Gastroesophageal sphincter (tissue), 4 donors: ENCODE data around the gene GRIK2. TPM values are rescaled to one million over a fixed set of nuclear protein-coding genes. Genes with fewer than 3 reads are reported as not detected.

Source experiments
- ATAC-seq: fragments of 150-250 bp; one replicate; pipeline ENCODE4 v1.9.1; 2016; ENCODE audit warnings: mild to moderate bottlenecking, moderate library complexity
- H3K27ac ChIP-seq, 4 donors: fragments of 200-600 bp; sonication (generic) in 3 of 4; 1 replicate in 3 of 4; 2 replicates in 1 of 4; pipeline ENCODE4 v1.5.1; 2016 to 2019
- H3K27me3 ChIP-seq: fragments of 200-600 bp; sonication (generic); one replicate; pipeline ENCODE4 v1.5.1; 2019
- H3K36me3 ChIP-seq, 2 donors: fragments of 200-600 bp; sonication (generic); one replicate each; pipeline ENCODE4 v1.5.1; 2019; ENCODE audit warnings: control low read depth in 1 of 2
- H3K4me1 ChIP-seq, 3 donors: fragments of 200-600 bp; sonication (generic); 1 replicate in 2 of 3; 2 replicates in 1 of 3; pipeline ENCODE4 v1.5.1; 2016 to 2019; ENCODE audit warnings: control low read depth in 2 of 3
- H3K4me3 ChIP-seq, 2 donors: fragments of 200-600 bp; sonication (generic); one replicate each; pipeline ENCODE4 v1.5.1; 2019; ENCODE audit warnings: mild to moderate bottlenecking in 1 of 2, moderate library complexity in 1 of 2
- H3K9me3 ChIP-seq, 3 donors: fragments of 200-600 bp; sonication (generic); one replicate each; pipeline ENCODE4 v1.5.1; 2017 to 2019; ENCODE audit warnings: control low read depth in 2 of 3
- EP300 ChIP-seq: sonication (generic); formaldehyde crosslinking; IDR thresholded peaks from one replicate; pipeline ENCODE4 v1.6.1; 2017; ENCODE audit warnings: antibody characterized with exemption, mild to moderate bottlenecking
- POLR2A ChIP-seq, 2 donors: fragments of 450-650 bp; IDR thresholded peaks; one replicate each; pipeline ENCODE4 v1.6.1; 2017; ENCODE audit warnings: antibody characterized with exemption in 2 of 2, mild to moderate bottlenecking in 2 of 2, moderate library complexity in 1 of 2
- POLR2AphosphoS5 ChIP-seq: sonication (generic); formaldehyde crosslinking; IDR thresholded peaks from one replicate; pipeline ENCODE4 v1.6.1; 2017; ENCODE audit warnings: antibody characterized with exemption
- WGBS, 2 donors: methylation state at CpG; one replicate each; pipeline ENCODE4 v1.1.5; 2018; ENCODE audit warnings: low coverage in 1 of 2; 5-methylcytosine and 5-hydroxymethylcytosine counted together
- total RNA-seq, 4 donors: library from RNA; depleted of rRNA; stranded (reverse); fragments of >200 nt; gene quantifications; one replicate each; pipeline ENCODE4 v1.1.0, GENCODE V29; 2016
- TF ChIP-seq, protein P1 (sequence below), 4 experiments: fragments of 200-600 bp in 2 of 4; fragments of 450-650 bp in 2 of 4; sonication (generic) in 1 of 4; IDR thresholded peaks; one replicate each; pipeline ENCODE4 v1.5.1; 2017 to 2019; ENCODE audit warnings: antibody characterized with exemption in 4 of 4, mild to moderate bottlenecking in 2 of 4, moderate library complexity in 2 of 4

The GRIK2 gene
- total RNA-seq, 4 donors from 2014 or later: 0.82 to 2.2 (median 1.0) TPM

- no peak for ATAC-seq
- TF ChIP-seq, protein P1, sequence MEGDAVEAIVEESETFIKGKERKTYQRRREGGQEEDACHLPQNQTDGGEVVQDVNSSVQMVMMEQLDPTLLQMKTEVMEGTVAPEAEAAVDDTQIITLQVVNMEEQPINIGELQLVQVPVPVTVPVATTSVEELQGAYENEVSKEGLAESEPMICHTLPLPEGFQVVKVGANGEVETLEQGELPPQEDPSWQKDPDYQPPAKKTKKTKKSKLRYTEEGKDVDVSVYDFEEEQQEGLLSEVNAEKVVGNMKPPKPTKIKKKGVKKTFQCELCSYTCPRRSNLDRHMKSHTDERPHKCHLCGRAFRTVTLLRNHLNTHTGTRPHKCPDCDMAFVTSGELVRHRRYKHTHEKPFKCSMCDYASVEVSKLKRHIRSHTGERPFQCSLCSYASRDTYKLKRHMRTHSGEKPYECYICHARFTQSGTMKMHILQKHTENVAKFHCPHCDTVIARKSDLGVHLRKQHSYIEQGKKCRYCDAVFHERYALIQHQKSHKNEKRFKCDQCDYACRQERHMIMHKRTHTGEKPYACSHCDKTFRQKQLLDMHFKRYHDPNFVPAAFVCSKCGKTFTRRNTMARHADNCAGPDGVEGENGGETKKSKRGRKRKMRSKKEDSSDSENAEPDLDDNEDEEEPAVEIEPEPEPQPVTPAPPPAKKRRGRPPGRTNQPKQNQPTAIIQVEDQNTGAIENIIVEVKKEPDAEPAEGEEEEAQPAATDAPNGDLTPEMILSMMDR (IDR thresholded peaks at IDR 0.05): no peak
- TF ChIP-seq POLR2AphosphoS5 (no peak), POLR2A (IDR thresholded peaks at IDR 0.05) (no peak), EP300 (no peak)
- Histone ChIP-seq H3K9me3 (no peaks in the 10 kb centered on the region), H3K27ac (no peak overlapping the region), H3K27me3 (no peaks in the 10 kb centered on the region), H3K4me3 (no peak overlapping the region), H3K36me3 (no peaks in the 10 kb centered on the region), H3K4me1 (peaks cover 0 to 6% (median 0%) of the 10 kb centered on the region in 3 donors)
- 78 to 100% methylated on average over 1 of the region's 1 CpG for WGBS, 2 donors
These were observed 329.0 kb downstream of the GRIK2 start for GRCh38 chr6:101722471-101722870.

GRCh38 chr6:101722991-101723579, 329.6 kb downstream of the GRIK2 start:
- peak; percentile 58 for ATAC-seq

GRCh38 chr6:101728388-101728787, 334.9 kb downstream of the GRIK2 start:
- no peaks in the 10 kb centered on the region for H3K27me3 ChIP-seq
- no peak for ATAC-seq
- no peaks in the 10 kb centered on the region for H3K36me3 ChIP-seq
- TF ChIP-seq POLR2AphosphoS5 (no peak), POLR2A (IDR thresholded peaks at IDR 0.05) (no peak), EP300 (no peak)
- TF ChIP-seq, protein P1 (IDR thresholded peaks at IDR 0.05): no peak
- no peaks in the 10 kb centered on the region for H3K9me3 ChIP-seq
- no peak overlapping the region for H3K27ac ChIP-seq
- WGBS, 2 donors: 52 to 72% methylated on average over 2 of the region's 2 CpGs
- no peaks in the 10 kb centered on the region for H3K4me1 ChIP-seq
- no peak overlapping the region for H3K4me3 ChIP-seq

More at GRCh38 chr6:101722991-101723579, 329.6 kb downstream of the GRIK2 start:
- 18 to 60% methylated on average over 1 of the region's 1 CpG for WGBS, 2 donors
- TF ChIP-seq POLR2AphosphoS5: no peak
- TF ChIP-seq EP300: no peak
- no peak for TF ChIP-seq POLR2A (IDR thresholded peaks at IDR 0.05)
- TF ChIP-seq, protein P1 (IDR thresholded peaks at IDR 0.05): no peak
- Histone ChIP-seq H3K27ac (no peak overlapping the region), H3K4me3 (no peak overlapping the region), H3K27me3 (no peaks in the 10 kb centered on the region), H3K9me3 (no peaks in the 10 kb centered on the region), H3K36me3 (no peaks in the 10 kb centered on the region), H3K4me1 (peaks cover 0 to 6% (median 0%) of the 10 kb centered on the region in 3 donors)

DNA sequence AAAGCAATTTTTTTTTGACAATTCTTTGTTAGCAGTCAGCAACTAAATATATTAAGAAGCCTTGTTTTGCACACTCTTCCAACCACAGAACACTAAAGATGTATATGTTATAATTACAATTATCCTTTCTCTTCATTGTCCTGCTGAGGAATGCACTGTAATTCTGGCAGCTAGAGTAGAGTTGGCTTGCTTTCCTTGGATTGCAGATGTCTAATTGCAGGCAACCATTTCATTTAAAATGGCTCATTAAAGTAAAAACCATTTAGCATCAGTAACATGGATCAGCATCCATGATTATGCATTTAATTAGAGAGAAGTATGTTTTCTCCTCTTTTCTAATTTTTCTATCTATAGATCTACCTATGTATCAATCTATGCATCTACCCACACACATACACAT, 335.4 kb downstream of the GRIK2 start:
- Histone ChIP-seq H3K4me3 (no peak overlapping the region), H3K27ac (no peak overlapping the region), H3K36me3 (no peaks in the 10 kb centered on the region), H3K9me3 (no peaks in the 10 kb centered on the region), H3K4me1 (no peaks in the 10 kb centered on the region), H3K27me3 (no peaks in the 10 kb centered on the region)
- no peak for ATAC-seq
- TF ChIP-seq POLR2A (IDR thresholded peaks at IDR 0.05) (no peak), EP300 (no peak), POLR2AphosphoS5 (no peak)
- TF ChIP-seq, protein P1 (IDR thresholded peaks at IDR 0.05): no peak

DNA sequence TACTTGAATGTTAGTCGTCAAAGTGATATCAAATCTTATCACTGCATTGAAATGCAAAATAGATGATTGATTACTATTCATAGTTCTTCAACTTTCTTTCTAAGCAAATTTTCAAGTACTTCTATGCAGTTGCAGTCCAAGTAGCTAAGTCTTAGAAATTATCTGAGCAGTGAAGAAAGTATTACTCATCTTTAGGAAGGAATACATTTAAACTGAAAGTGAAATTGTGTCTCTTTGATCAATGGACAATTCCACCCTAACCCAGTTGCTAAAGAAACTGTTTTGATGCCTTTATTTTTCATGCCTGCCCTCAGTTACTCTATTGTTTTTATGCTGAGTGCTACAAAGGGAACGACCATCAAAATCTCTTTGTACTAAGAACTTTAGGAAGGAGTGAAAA, 337.4 kb downstream of the GRIK2 start:
- no peak overlapping the region for H3K27ac ChIP-seq
- H3K27me3 ChIP-seq: no peaks in the 10 kb centered on the region
- ATAC-seq: no peak
- H3K9me3 ChIP-seq: no peaks in the 10 kb centered on the region
- TF ChIP-seq, protein P1 (IDR thresholded peaks at IDR 0.05): no peak
- no peak for TF ChIP-seq EP300
- no peak for TF ChIP-seq POLR2AphosphoS5
- TF ChIP-seq POLR2A (IDR thresholded peaks at IDR 0.05): no peak
- no peaks in the 10 kb centered on the region for H3K4me1 ChIP-seq
- H3K36me3 ChIP-seq: no peaks in the 10 kb centered on the region
- H3K4me3 ChIP-seq: no peak overlapping the region
- 40 to 43% methylated on average over 2 of the region's 2 CpGs for WGBS, 2 donors
